ENCODE measurements around the gene TCFL5. TPM values are rescaled to one million over a fixed set of nuclear protein-coding genes. Genes with fewer than 3 reads are reported as not detected.

Gene TCFL5
- total RNA-seq, 1 experiment from 2014 or later = 10.8 TPM

- intact Hi-C loops (cut with micrococcal nuclease) = no loop called here
- CTCF ChIA-PET = interaction anchor here (0.5 to 1.7 kb wide), 6 partner anchors 8 to 463 kb away, joined by 3 to 5 read pairs (median 3); no protein-coding TSS in a partner anchor
- H3K4me3 Mint-ChIP-seq (ENCODE audit: unreplicated experiment) = no peak overlapping the region
- H3K36me3 Mint-ChIP-seq (ENCODE audit: insufficient read depth, unreplicated experiment) = peaks cover 32% of the 10 kb centered on the region
- BruUV-seq (replicated peaks) = no TSS peak
- no peak for TF ChIP-seq CTCF (IDR thresholded peaks at IDR 0.05; ENCODE audit: unreplicated experiment)
- no peaks in the 10 kb centered on the region for H3K9me3 Mint-ChIP-seq (ENCODE audit: unreplicated experiment)
- no peaks in the 10 kb centered on the region for H3K27me3 Mint-ChIP-seq (ENCODE audit: insufficient read depth, unreplicated experiment)
- no peak for DNase-seq (ENCODE audit: unreplicated experiment)
- POLR2A ChIA-PET = interaction anchor here (0.7 to 3.9 kb wide), 4 partner anchors 10 to 426 kb away, joined by 3 to 12 read pairs (median 6); partner anchors contain the start of gene TCFL5
- H3K4me1 Mint-ChIP-seq (ENCODE audit: insufficient read depth, unreplicated experiment) = peaks cover 8% of the 10 kb centered on the region
- H3K27ac Mint-ChIP-seq (ENCODE audit: low read depth, unreplicated experiment) = no peak overlapping the region
Measured at GRCh38 chr20:62846166-62846890, 15.3 kb downstream of the TCFL5 start.

GRCh38 chr20:62845416-62846160 lies 16.0 kb downstream of the TCFL5 start:
- no TSS peak for BruUV-seq (replicated peaks)
- intact Hi-C loops (cut with micrococcal nuclease) = no loop called here
- no peaks in the 10 kb centered on the region for H3K9me3 Mint-ChIP-seq (ENCODE audit: unreplicated experiment)
- no peak overlapping the region for H3K4me3 Mint-ChIP-seq (ENCODE audit: unreplicated experiment)
- peaks cover 8% of the 10 kb centered on the region for H3K4me1 Mint-ChIP-seq (ENCODE audit: insufficient read depth, unreplicated experiment)
- no peak overlapping the region for H3K27ac Mint-ChIP-seq (ENCODE audit: low read depth, unreplicated experiment)
- CTCF ChIA-PET = interaction anchor here (0.5 to 1.7 kb wide), 5 partner anchors 9 to 530 kb away, joined by 3 to 5 read pairs (median 3); no protein-coding TSS in a partner anchor
- no peaks in the 10 kb centered on the region for H3K27me3 Mint-ChIP-seq (ENCODE audit: insufficient read depth, unreplicated experiment)
- no peak for DNase-seq (ENCODE audit: unreplicated experiment)
- H3K36me3 Mint-ChIP-seq (ENCODE audit: insufficient read depth, unreplicated experiment) = peaks cover 29% of the 10 kb centered on the region
- TF ChIP-seq CTCF (IDR thresholded peaks at IDR 0.05; ENCODE audit: unreplicated experiment) = no peak
- POLR2A ChIA-PET = interaction anchor here (0.6 to 3.9 kb wide), 7 partner anchors 9 to 590 kb away, joined by 3 to 12 read pairs (median 3); partner anchors contain the start of gene TCFL5

GRCh38 chr20:62844182-62844581 lies 17.4 kb downstream of the TCFL5 start:
- CTCF ChIA-PET = interaction anchor here (1.1 kb wide), 1 partner anchor 56 kb away, joined by 4 read pairs; no protein-coding TSS in a partner anchor

More at GRCh38 chr20:62844182-62844581, 17.4 kb downstream of the TCFL5 start:
- no peaks in the 10 kb centered on the region for H3K27me3 Mint-ChIP-seq (ENCODE audit: insufficient read depth, unreplicated experiment)
- intact Hi-C loops (cut with micrococcal nuclease) = no loop called here
- peaks cover 8% of the 10 kb centered on the region for H3K4me1 Mint-ChIP-seq (ENCODE audit: insufficient read depth, unreplicated experiment)
- peak overlapping the region; percentile 42 for H3K27ac Mint-ChIP-seq (ENCODE audit: low read depth, unreplicated experiment)
- POLR2A ChIA-PET = interaction anchor here (1.5 to 3.9 kb wide), 2 partner anchors 13 to 17 kb away, joined by 3 to 12 read pairs; partner anchors contain the start of gene TCFL5
- no peak for TF ChIP-seq CTCF (IDR thresholded peaks at IDR 0.05; ENCODE audit: unreplicated experiment)
- H3K9me3 Mint-ChIP-seq (ENCODE audit: unreplicated experiment) = no peaks in the 10 kb centered on the region
- no peak for DNase-seq (ENCODE audit: unreplicated experiment)
- H3K36me3 Mint-ChIP-seq (ENCODE audit: insufficient read depth, unreplicated experiment) = peaks cover 18% of the 10 kb centered on the region
- no TSS peak for BruUV-seq (replicated peaks)
- H3K4me3 Mint-ChIP-seq (ENCODE audit: unreplicated experiment) = no peak overlapping the region

Data from MCF 10A (cell line).